Gastrocnemius medialis (tissue), 4 donors: Measurements from ENCODE around the gene YAP1.

Experiments used
- POLR2A ChIP-seq, 2 donors: fragments of 450-650 bp; IDR thresholded peaks; one replicate each; pipeline ENCODE4 v1.6.1; 2017; ENCODE audit warnings: antibody characterized with exemption in 2 of 2, mild to moderate bottlenecking in 2 of 2, moderate library complexity in 2 of 2
- TF ChIP-seq, protein P1 (sequence below), 5 experiments: fragments of 450-650 bp in 3 of 5; fragments of 200-600 bp in 2 of 5; sonication (generic) in 2 of 5; IDR thresholded peaks in 4 of 5; conservative IDR thresholded peaks in 1 of 5; 1 replicate in 4 of 5; 2 replicates in 1 of 5; pipeline ENCODE4 v1.5.1; 2016 to 2019; ENCODE audit warnings: antibody characterized with exemption in 5 of 5, mild to moderate bottlenecking in 3 of 5, moderate library complexity in 3 of 5

DNA sequence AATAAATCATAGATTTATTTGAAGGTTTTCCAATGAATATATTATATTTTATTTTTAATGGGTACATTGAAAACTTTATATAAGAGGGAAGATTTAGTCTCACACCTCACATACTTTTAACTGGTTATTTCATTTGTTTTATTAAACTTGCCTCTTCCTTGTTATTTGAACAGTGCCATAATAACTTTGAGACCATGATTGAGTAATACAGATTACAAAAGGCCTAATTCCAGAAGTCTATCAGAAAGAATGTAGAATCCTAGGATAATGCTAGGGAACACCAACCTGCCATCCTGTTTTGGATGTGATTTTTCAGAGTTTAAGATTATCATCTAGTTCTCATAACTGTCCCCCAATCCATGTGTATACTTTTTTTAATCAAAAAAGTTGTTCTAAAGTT is 104.4 kb downstream of the YAP1 start:
- TF ChIP-seq, protein P1, sequence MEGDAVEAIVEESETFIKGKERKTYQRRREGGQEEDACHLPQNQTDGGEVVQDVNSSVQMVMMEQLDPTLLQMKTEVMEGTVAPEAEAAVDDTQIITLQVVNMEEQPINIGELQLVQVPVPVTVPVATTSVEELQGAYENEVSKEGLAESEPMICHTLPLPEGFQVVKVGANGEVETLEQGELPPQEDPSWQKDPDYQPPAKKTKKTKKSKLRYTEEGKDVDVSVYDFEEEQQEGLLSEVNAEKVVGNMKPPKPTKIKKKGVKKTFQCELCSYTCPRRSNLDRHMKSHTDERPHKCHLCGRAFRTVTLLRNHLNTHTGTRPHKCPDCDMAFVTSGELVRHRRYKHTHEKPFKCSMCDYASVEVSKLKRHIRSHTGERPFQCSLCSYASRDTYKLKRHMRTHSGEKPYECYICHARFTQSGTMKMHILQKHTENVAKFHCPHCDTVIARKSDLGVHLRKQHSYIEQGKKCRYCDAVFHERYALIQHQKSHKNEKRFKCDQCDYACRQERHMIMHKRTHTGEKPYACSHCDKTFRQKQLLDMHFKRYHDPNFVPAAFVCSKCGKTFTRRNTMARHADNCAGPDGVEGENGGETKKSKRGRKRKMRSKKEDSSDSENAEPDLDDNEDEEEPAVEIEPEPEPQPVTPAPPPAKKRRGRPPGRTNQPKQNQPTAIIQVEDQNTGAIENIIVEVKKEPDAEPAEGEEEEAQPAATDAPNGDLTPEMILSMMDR (IDR thresholded peaks at IDR 0.05 in 4 of 5, conservative IDR thresholded peaks at IDR 0.05 in 1 of 5) = no peak
- no peak for TF ChIP-seq POLR2A (IDR thresholded peaks at IDR 0.05)
